LoVo (cell line): ENCODE data around the gene STK4.

Experiments used
- DNase-seq: peaks from one replicate; pipeline ENCODE4 v3.0.0-alpha.2; 2016; ENCODE audit warnings: low spot score

STK4 gene

DNA sequence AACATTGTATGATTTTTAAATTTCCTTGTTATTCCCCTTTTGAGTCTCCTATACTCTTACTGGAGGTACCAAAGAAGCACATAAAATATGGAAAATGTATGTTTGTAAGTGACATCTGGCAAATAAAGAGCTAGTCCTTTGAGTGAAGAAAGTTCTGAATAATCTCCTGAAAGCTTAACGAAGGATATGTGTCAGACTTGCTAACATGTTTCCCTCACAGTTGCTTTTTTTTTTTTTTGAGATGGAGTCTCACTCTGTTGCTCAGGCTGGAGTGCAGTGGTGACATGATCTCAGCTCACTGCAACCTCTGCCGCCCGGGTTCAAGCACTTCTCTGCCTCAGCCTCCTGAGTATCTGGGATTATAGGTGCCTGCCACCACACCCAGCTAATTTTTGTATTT is 63.6 kb downstream of the STK4 start:
- DNase-seq: no peak

DNA sequence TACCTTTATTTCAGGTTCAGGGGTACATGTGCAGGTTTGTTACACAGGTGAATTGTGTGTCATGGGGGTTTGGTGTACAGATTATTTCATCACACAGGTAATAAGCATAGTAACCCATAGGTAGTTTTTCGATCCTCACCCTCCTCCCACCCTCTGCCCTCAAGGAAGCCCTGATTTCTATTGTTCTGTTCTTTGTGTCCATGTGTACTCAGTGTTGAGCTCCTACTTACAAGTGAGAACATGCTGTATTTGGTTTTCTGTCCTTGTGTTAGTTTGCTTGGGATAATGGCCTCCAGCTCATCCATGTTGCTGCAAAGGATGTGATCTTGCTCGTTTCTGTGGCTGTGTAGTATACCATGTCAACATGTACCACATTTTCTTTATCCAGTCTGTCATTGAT is 66.0 kb downstream of the STK4 start:
- DNase-seq: no peak

DNA sequence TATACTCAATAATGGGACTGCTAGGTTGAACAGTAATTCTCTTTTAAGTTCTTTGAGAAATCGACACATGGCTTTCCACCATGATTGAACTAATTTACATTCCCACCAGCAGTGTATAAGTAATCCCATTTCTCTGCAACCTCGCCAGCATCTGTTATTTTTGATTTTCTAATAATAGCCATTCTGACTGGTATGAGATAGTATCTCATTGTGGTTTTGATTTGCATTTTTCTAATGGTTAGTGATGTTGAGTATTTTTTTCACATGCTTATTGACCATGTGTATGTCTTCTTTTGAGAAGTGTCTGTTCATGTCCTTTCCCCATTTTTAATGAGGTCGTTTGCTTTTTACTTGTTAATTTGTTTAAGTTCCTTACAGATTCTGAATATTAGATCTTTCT is 66.5 kb downstream of the STK4 start:
- DNase-seq: no peak

DNA sequence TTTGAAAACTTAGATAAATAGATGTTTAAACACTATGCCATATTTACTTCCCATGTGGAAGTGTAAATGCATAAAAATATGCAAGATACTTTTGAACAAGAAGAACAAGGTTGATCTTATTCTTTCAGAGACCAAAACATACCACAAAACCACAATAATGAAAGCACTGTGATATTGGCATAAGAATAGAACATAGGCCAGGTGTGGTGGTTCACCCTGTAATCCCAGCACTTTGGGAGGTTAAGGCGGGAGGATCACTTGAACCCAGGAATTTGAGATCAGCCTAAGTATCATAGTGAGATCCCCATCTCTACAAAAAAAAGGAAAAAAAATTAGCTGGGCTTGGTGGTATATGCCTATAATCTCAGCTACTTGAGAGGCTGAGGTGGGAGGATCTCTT is 68.1 kb downstream of the STK4 start:
- DNase-seq: no peak

DNA sequence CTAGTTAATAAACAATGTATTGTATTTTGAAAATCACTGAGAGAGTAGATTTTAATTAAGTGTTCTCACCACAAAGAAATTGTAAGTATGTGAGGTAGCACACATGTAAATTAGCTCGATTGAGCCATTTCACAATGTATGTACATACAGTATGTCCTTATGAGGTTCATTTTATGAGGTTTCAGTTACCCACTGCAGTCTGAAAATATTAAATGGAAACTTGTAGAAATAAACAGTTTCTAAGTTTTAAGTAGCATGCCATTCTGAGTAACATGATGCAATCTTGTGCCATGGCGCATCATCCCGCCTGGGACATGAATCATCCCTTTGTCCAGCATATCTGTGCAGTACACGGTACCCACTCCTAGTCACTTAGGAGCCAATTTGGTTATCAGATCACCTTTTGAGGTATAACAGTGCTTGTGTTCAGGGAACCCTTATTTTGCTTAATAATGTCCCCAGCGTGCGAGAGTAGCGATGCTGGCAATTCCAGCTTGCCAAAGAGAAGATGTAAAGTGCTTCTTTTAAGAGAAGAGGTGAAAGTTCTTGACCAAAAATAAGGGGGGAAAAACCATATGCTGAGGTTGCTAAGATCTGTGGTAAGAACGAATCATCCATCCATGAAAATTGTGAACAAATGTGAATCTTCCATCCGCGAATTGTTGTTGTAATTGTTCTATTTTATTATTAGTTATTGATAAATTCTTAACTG is 69.9 kb downstream of the STK4 start:
- DNase-seq: peak; percentile 31

DNA sequence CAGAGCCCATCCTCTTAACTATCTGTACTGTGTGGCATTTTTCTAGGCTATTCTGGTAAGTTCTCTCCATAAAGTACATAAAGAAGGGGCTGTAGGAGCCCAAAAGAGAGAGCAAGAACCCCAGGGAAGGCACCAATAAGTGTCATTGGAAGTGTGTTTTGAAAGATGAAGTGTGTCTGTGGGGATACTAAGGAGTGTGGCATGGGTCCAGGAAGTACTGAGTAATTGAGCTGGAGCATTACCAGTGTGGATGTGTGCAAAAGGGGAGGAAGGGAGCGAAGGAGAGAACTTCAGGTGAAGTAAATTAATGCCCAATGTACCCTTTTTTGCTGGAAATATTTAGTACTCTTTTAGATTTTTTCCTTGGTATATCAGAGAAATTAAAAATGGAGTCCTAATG is 70.7 kb downstream of the STK4 start:
- no peak for DNase-seq

DNA sequence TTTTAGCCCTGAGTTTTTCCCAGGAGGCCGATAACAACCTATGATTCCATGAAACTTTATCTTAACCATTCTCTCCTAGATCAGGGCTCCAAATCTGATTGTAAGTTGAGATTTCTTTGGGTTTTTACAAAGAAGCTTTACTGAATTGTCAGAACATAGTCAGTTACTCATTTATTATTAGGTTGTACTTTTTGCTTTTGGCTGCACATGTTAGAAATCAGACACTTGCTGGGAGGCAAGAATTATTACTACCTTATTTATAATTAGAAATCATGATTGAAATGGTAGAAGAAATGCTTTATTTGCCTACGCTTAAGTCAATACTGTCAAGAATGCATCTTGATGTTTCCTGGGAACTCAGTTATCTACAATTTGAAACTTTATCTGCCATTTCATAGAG is 71.3 kb downstream of the STK4 start:
- no peak for DNase-seq

DNA sequence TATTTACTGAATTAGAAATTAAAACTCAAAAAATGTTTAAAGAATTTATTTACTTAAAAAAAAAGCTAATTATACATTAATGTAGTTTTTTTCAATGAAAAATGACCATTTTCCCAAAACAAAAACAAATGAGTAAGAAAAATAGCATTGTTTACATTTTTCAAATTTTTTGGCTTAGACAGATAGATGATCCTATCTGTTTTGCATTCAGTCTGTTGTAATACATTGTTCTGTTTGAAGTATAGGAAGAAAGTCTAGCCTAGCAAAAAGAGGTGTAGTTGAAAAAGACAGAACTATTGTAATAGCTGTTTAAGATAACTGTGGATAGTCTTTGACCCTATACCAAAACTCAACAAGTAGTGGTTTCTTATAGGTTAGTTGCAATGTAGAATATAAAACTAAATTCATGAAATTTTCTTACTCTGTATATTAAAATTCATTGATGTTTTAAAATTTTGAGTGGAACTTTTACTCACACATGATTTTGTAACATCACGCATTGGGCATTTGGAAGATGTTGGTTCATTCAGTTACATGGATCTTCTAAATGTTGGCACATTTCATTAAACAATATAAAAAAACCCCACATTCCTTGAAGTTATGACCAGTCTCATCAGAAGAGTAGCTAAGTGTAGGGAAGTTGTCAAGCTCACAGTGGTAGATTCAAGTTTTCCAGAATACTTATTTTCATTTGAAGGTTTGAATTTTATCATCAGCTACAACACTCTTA is 72.6 kb downstream of the STK4 start:
- DNase-seq: no peak

DNA sequence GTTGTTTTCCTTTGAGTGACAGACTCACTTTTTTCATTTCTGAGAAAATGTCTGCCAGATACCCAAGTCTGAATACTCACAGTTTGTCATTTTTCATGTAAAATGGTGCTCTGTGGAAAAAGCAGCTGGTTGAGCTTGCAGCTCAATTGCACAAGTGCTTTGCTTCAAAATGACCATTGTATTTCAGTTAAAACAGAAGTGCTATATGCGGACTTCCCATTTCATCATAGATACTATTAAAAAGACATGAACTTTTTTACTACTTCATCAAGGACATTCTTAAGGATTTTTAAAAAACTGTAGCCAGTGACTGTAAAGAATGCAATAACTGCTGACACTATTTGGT is 73.1 kb downstream of the STK4 start:
- DNase-seq: no peak

DNA sequence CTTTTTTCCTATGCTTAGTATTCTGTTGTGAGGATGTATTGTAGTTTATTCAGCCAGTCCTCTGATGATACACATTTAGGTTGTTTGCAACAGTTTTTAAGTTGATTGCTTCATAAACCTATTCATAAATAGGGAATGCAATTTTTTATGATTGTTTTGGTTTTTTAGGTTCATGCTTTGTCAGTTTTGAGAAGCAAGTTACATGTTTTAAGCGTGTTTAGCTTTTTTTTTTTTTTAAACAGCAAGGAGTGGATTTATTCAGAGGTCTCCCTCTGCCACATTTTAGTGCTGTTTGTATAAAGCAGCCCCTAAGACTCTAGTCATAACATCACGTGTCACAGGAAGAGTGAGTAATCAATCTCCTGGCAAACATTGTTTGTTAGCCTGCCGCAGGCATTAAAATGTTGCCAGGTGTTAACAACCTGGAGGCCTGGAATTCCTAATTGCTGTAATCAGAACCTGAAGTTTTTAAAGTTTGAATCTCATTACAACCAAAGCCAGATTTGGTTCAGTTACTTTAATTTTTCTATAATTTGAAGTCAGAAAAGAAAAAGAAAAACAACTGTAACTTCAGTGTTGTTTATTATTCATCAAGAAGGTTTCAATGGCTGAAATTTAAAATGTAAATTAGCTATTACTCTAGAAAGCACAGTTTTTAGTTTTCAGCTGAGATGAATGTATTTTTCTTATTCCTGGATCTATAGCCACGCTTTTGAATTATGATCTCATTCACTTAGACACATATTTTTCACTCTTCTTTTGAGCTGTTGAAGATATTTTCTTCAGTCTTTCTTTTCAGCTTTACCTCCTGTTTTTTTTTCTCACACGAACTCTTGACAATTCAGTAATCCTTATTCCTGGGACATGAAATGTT is 75.4 kb downstream of the STK4 start:
- DNase-seq: peak; percentile 46

DNA sequence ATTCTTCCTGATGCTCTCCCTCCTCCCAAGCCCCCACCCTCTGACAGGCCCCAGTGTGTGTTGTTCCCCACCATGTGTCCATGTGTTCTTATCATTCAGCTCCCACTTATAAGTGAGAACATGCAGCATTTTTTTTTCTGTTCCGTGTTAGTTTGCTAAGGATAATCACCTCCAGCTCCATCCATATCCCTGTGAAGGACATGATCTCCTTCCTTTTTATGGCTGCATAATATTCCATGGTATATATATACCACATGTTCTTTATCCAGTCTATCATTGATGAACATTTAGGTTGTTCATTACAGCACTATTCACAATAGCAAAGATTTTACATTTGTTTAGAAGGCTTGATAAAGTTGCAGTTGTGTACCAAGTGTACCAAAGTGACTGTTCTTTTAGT is 76.7 kb downstream of the STK4 start:
- no peak for DNase-seq

DNA sequence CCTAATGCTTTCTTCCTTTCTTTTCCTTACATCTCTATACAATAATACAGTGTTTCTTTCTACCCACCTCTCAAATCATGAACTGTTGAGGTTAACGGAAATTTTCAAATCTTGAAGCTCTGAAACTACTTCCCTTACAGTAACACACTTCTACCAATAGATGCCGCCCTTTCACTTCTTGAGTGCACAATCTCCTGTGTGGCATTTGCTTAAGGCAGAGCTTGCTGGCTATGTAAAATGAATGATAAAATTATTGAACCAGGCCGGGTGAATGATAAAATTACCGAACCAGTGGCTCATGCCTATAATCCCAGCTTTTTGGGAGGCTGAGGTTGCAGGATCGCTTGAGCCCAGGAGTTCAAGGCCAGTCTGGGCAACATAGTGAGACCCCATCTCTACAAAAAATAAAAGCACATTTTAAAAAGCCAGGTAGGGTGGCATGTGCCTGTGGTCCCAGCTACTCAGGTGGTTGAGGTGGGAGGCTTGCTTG is 77.8 kb downstream of the STK4 start:
- DNase-seq: peak; percentile 62

DNA sequence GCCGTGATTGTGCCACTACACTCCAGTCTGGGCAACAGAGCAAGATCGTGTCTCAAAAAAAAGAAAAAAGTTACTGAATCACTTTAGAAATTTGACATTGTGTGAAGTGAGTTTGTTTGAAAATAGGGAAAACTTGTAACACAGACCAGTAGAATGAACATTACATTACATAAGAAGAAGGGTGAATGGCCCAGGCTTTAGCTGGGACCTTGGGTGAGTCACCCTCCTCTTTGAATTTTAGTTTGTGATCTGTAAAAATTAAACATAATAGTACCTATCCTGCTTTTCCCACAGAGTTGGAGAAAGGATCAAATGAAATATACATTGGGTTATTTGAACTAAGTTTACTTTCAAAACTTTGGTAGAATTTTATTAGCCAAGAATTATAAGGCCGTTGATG is 78.3 kb downstream of the STK4 start:
- no peak for DNase-seq

DNA sequence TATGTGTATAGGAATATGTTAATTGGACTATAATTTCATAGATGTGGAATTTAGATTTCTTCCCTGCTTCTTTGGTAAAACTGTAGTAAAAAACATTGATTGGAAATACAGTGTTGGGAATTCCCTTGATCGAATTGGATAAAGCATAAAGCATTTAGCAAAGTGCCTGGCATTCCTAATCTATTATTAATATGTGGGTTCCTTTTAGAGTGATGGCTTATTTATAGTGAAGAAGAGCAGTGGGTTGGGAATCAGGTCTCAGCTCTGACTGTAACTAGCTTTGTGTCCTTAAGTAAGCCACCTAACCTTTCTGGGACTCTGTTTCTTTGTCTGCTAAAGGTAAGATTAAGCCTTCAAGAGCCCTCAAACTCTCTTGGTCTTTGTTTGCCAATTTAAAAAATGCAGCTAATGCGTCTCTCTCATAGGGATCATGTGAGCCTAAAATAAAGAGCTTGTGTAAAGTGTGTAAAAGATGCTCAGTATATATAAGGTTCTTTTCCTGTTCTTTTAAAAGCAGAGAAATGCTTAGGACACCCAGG is 81.3 kb downstream of the STK4 start:
- DNase-seq: no peak

DNA sequence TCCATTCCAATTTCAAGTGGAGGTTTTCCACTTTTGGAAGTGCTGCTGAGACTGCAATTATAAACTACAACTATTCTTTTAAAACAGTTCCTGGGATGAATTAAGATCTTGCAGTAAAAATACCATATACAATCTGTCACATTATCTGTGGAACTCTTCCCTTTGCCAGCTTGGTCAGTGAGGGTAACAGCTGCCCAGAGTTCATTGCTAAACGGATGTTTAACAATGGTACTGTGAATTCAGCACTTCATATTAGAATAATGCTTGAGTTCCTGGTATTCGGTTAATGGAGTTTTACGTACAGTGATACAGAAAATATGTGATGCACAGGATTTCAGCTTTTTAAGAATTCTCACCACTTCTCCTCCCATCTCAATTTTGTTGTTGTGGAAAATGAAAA is 83.1 kb downstream of the STK4 start:
- DNase-seq: no peak

DNA sequence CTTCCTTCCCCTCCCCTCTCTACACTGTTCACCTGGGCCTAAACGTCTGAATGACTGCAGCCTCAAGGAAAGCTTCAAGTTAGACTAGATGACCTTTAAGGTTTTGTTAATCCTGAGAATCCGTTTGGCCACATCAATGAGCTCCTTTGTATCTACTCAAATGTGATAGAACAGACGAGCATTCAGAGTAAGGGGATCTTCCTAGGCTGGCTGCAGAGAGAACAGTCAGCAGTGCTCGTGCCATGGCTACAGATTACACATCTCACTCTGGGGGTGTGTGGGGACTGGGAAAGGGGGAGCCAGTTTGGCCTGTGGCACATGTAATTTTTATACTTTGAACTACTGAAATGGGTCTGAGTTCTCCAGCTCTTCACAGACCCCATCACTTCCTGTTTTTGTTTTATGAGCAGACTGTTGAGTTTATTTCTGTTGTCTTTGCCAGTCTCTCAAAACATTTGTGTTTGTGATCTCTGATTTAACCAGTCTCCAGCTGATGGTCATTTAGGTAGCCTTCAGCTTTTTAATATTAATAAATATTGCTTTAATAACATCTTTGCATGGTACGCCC is 83.7 kb downstream of the STK4 start:
- DNase-seq: no peak

DNA sequence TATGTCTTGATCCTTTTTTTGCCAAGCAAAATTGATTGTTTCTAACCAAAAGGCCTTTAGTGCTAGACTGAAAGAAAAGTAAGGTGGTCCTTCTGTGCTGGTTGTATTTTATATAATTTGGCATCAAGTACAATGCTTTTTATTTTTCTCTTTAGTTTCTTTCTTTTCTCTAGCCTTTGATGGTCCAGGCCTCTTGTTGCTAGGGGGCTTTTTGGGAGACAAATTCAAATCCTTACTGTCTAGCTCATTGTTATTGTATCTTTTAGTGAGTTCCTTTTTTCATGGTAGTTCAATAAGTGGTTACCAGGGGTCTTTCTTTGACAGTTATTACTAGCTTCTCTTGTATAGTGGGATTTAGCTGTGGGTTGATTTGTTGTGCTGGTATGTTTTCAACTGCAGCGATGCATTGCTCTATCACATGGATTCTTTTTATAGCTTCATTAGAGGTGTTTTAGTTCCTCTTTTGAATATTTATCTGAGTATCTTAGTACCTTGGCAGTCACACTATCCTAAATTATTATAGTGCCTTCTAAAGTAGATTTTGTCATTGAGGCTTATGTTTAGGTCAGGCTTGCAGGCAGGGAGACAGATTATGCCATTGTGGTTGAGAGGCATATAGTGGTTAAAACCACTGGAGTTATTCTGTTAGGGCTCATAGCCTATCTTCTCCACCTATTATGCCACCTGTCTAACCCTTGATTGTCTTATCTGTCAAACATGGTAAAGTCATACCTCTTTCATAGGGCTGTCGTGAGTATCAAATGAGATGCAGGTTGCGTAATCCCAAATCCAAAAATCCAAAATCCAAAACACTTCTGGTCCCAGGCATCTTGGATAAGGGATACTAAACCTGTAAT is 85.1 kb downstream of the STK4 start:
- DNase-seq: no peak

DNA sequence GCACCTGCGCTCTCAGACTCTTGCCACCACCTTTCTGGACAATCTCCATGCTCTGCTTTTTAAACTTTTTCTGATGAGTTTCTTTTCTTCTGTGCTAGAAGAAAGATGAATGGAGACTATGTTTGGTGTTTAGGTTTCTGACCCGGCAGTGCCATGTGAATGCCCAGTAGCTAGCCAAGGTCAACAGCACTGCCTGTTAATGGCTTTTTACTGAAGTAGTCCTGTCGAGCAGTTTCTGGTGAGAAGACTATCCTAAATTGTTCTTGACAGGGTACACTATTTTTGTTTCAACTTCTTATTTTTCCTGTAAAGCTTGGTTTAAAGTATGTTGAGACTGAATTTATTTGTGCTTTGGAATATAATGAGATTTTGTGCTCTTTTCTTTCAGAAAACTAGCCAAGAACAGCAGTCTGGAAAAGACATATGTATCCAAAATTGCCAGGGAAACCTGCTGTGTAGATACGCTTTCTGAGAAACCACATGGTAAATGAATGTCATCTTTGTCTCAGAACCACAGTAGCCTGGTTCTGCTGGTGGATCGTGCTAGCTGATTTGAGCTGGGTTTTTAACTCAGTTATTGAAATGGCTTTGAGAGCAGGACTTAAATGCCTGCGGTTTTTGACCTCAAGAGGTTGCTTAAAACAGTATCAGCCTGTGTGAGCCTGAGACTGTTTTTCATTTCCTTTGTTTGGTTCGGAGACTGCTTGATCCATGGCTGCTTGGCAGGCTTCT is 86.6 kb downstream of the STK4 start:
- no peak for DNase-seq

DNA sequence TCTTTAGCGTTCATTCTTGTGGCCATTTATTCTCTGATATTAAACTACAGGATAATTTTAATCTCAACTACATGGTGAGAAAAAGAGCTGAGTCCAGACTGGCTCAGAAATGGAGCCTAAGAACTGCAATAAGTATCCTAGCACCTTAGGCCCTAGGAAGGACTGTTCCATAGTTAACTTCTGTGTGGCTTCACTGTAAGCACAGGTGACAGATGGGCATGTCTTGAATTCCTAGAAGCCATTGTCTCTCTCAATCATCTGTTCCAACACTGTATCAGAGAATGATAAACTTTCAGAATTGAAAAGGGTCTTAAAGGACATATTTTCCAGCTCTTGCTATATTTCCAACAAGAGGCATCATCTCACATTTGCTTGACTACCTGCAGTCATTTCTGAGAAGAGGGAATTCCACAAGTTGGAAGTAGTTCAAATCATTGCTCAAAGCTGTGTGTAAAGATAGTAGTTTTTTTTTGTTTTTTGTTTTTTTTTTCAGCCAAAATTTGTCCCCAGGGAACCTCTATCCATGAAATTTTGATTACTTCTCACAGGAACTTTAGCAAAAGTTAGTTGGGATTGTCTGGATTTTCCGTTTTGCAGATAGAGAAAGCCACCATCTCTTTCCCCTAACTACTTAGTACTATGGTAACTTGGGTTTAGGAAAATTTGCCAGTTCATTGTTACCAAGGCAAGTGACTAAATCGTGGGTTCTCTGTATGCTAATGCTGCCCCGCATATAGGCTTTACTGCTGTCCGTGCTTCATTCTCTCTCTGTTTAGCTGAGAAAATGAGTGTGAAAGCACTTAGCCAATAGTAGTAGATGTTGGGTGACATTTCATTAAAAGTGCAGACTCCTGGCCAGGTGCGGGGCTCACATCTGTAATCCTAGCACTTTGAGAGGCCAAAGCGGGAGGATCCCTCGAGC is 87.4 kb downstream of the STK4 start:
- no peak for DNase-seq

DNA sequence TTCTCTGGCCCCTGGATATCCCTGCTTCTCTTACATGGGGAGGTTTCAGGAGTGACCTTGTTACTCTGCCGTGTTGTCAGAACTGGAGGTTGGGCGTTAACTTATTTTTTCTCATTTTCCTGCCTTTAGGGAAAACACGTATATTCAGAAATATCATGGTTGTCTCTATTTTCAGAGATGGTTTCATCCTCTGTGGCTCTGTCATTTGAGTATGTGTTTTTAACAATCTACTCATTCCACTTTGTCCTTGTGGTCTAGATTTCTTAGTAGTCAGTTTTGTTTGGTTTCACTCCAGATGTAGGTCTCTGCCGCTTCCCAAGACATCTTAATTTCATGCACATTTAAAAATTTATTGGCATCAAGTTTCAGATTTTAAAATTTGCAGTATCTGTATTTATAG is 88.7 kb downstream of the STK4 start:
- no peak for DNase-seq
